Astrocyte (in vitro differentiated cells and primary cell): Measurements from ENCODE around the gene CHST9. TPM values are rescaled to one million over a fixed set of nuclear protein-coding genes. Genes with fewer than 3 reads are reported as not detected.

Experiments
- DNase-seq: peaks from one replicate; pipeline ENCODE4 v3.0.0-alpha.2; 2010; ENCODE audit warnings: low read depth
- FAIRE-seq: peaks from 2 replicates; lab custom pipeline; 2011; peaks lifted over from hg19 to GRCh38; lab: Jason Lieb, UNC
- H2AFZ ChIP-seq: 2 replicates; pipeline ENCODE4 v1.6.0; 2012; ENCODE audit warnings: low read depth, low read length, inconsistent platforms
- H3K27ac ChIP-seq: 2 replicates; pipeline ENCODE4 v1.5.1; 2011; ENCODE audit warnings: low read depth, low read length, inconsistent platforms
- H3K27me3 ChIP-seq: 2 replicates; pipeline ENCODE4 v1.6.0; 2011; ENCODE audit warnings: low read length, inconsistent platforms; ENCODE audit not compliant: insufficient read depth
- H3K36me3 ChIP-seq: 2 replicates; pipeline ENCODE4 v1.5.1; 2011; ENCODE audit warnings: low read length, inconsistent platforms; ENCODE audit not compliant: insufficient read depth
- H3K4me1 ChIP-seq: 2 replicates; pipeline ENCODE4 v1.5.1; 2011; ENCODE audit warnings: low read length, inconsistent platforms; ENCODE audit not compliant: insufficient read depth
- H3K4me2 ChIP-seq: 2 replicates; pipeline ENCODE4 v1.6.0; 2012; ENCODE audit warnings: low read length, inconsistent platforms
- H3K4me3 ChIP-seq: 2 replicates; pipeline ENCODE4 v1.5.1; 2011; ENCODE audit warnings: low read depth, mild to moderate bottlenecking, low read length, inconsistent platforms; ENCODE audit not compliant: insufficient read depth
- H3K79me2 ChIP-seq: 2 replicates; pipeline ENCODE4 v1.6.0; 2012; ENCODE audit warnings: mild to moderate bottlenecking, low read length, inconsistent platforms; ENCODE audit not compliant: insufficient read depth
- H3K9ac ChIP-seq: 2 replicates; pipeline ENCODE4 v1.6.0; 2012; ENCODE audit warnings: mild to moderate bottlenecking, low read length, inconsistent platforms
- H3K9me3 ChIP-seq: 2 replicates; pipeline ENCODE4 v1.5.1; 2012; ENCODE audit warnings: low read depth, mild to moderate bottlenecking, low read length, inconsistent platforms; ENCODE audit not compliant: insufficient read depth
- H4K20me1 ChIP-seq: 2 replicates; pipeline ENCODE4 v1.6.0; 2012; ENCODE audit warnings: low read length, inconsistent platforms; ENCODE audit not compliant: insufficient read depth
- H3K27ac Mint-ChIP-seq: one replicate; pipeline ENCODE4 v1.8.0; 2021; ENCODE audit warnings: mild to moderate bottlenecking, mixed read lengths; ENCODE audit not compliant: unreplicated experiment
- H3K27me3 Mint-ChIP-seq: one replicate; pipeline ENCODE4 v1.8.0; 2021; ENCODE audit warnings: low read depth, mixed read lengths; ENCODE audit not compliant: unreplicated experiment
- H3K36me3 Mint-ChIP-seq: one replicate; pipeline ENCODE4 v1.8.0; 2021; ENCODE audit warnings: low read depth, mixed read lengths; ENCODE audit not compliant: unreplicated experiment
- H3K4me1 Mint-ChIP-seq: one replicate; pipeline ENCODE4 v1.8.0; 2021; ENCODE audit warnings: low read depth, mixed read lengths; ENCODE audit not compliant: unreplicated experiment
- H3K4me3 Mint-ChIP-seq: one replicate; pipeline ENCODE4 v1.8.0; 2021; ENCODE audit warnings: mild to moderate bottlenecking, moderate library complexity, mixed read lengths; ENCODE audit not compliant: unreplicated experiment
- H3K9me3 Mint-ChIP-seq: one replicate; pipeline ENCODE4 v1.8.0; 2021; ENCODE audit warnings: mild to moderate bottlenecking, mixed read lengths; ENCODE audit not compliant: unreplicated experiment
- CTCF ChIP-seq: IDR thresholded peaks from 2 replicates; pipeline ENCODE4 v1.5.1; 2011; ENCODE audit warnings: low read depth, mild to moderate bottlenecking, inconsistent platforms, low read length, moderate library complexity; ENCODE audit not compliant: insufficient read depth
- EZH2 ChIP-seq: IDR thresholded peaks from 2 replicates; pipeline ENCODE4 v1.6.1; 2012; ENCODE audit warnings: mild to moderate bottlenecking, low read length, inconsistent platforms; ENCODE audit not compliant: insufficient read depth
- total RNA-seq: library from RNA; stranded (reverse); gene quantifications from 2 replicates; pipeline ENCODE4 v1.2.1, GENCODE V29; 2021

CHST9 gene
- total RNA-seq, 1 donor from 2014 or later, result 1.3 TPM

- H3K36me3 ChIP-seq, result no peaks in the 10 kb centered on the region
- H3K4me3 ChIP-seq, result no peak overlapping the region
- H3K27ac Mint-ChIP-seq, result no peak overlapping the region
- H3K79me2 ChIP-seq, result no peaks in the 10 kb centered on the region
- no peak overlapping the region for H3K9ac ChIP-seq
- H3K27me3 Mint-ChIP-seq, result no peaks in the 10 kb centered on the region
- H3K9me3 Mint-ChIP-seq, result no peaks in the 10 kb centered on the region
- H3K9me3 ChIP-seq, result no peaks in the 10 kb centered on the region
- no peaks in the 10 kb centered on the region for H3K27me3 ChIP-seq
- no peak overlapping the region for H3K27ac ChIP-seq
- TF ChIP-seq EZH2, result no peak
- TF ChIP-seq CTCF, result no peak
- no peak overlapping the region for H3K4me3 Mint-ChIP-seq
- no peak for DNase-seq
- no peak overlapping the region for H2AFZ ChIP-seq
- no peaks in the 10 kb centered on the region for H3K36me3 Mint-ChIP-seq
- H3K4me1 Mint-ChIP-seq, result peaks cover 2% of the 10 kb centered on the region
- no peaks in the 10 kb centered on the region for H3K4me1 ChIP-seq
- H4K20me1 ChIP-seq, result no peaks in the 10 kb centered on the region
- H3K4me2 ChIP-seq, result no peak overlapping the region
- no peak for FAIRE-seq
Observed at GRCh38 chr18:26948703-26949102, 236.4 kb downstream of the CHST9 start.

GRCh38 chr18:26943906-26944305, 241.2 kb downstream of the CHST9 start:
- FAIRE-seq, result no peak

More at GRCh38 chr18:26943906-26944305, 241.2 kb downstream of the CHST9 start:
- no peaks in the 10 kb centered on the region for H3K27me3 ChIP-seq
- no peaks in the 10 kb centered on the region for H3K36me3 ChIP-seq
- Mint-ChIP-seq H3K4me3 (no peak overlapping the region), H3K4me1 (peaks cover 2% of the 10 kb centered on the region), H3K27me3 (no peaks in the 10 kb centered on the region), H3K9me3 (no peaks in the 10 kb centered on the region), H3K36me3 (no peaks in the 10 kb centered on the region), H3K27ac (no peak overlapping the region)
- no peaks in the 10 kb centered on the region for H3K9me3 ChIP-seq
- H3K4me3 ChIP-seq, result no peak overlapping the region
- no peak for DNase-seq
- no peak overlapping the region for H3K27ac ChIP-seq
- no peak overlapping the region for H3K4me2 ChIP-seq
- no peaks in the 10 kb centered on the region for H3K79me2 ChIP-seq
- no peaks in the 10 kb centered on the region for H4K20me1 ChIP-seq
- TF ChIP-seq CTCF (no peak), EZH2 (no peak)
- no peak overlapping the region for H3K9ac ChIP-seq
- H2AFZ ChIP-seq, result no peak overlapping the region
- no peaks in the 10 kb centered on the region for H3K4me1 ChIP-seq
